SH-SY5Y (cell line): Measurements from ENCODE around the gene MSH4.

ENCODE experiments used
- GATA2 ChIP-seq: IDR thresholded peaks from 2 replicates; pipeline ENCODE4 v1.6.1; 2011; ENCODE audit warnings: mild to moderate bottlenecking, low read depth, low read length
- GATA3 ChIP-seq: IDR thresholded peaks from 2 replicates; pipeline ENCODE4 v1.6.1; 2011; ENCODE audit warnings: low read depth, mild to moderate bottlenecking, low read length, moderate library complexity

GRCh38 chr1:75836528-75837100, 39.9 kb downstream of the MSH4 start:
- TF ChIP-seq GATA3 (no peak), GATA2 (no peak)
